Neural progenitor cell (in vitro differentiated cells): ENCODE data around the gene NUP62. TPM values are rescaled to one million over a fixed set of nuclear protein-coding genes. Genes with fewer than 3 reads are reported as not detected.

ENCODE experiments used
- DNase-seq: peaks from one replicate; pipeline ENCODE4 v3.0.0-alpha.2; 2016; ENCODE audit warnings: low spot score
- H2AFZ ChIP-seq: fragments of 200-600 bp; sonication (generic); replicated peaks from 2 replicates; pipeline ENCODE4 v1.6.1; 2016; ENCODE audit warnings: antibody characterized with exemption
- H3F3A ChIP-seq: fragments of 200-600 bp; sonication (generic); 2 replicates; pipeline ENCODE4 v1.6.1; 2016; ENCODE audit warnings: antibody characterized with exemption, low read depth
- H3K27ac ChIP-seq: fragments of 200-600 bp; sonication (generic); 2 replicates; pipeline ENCODE4 v1.5.1; 2016; ENCODE audit warnings: mild to moderate bottlenecking
- H3K27me3 ChIP-seq: fragments of 200-600 bp; sonication (generic); 2 replicates; pipeline ENCODE4 v1.6.1; 2016; ENCODE audit warnings: mild to moderate bottlenecking, moderate library complexity
- H3K36me3 ChIP-seq: fragments of 200-600 bp; sonication (generic); 2 replicates; pipeline ENCODE4 v1.5.1; 2016
- H3K4me1 ChIP-seq: fragments of 200-600 bp; sonication (generic); 2 replicates; pipeline ENCODE4 v1.6.1; 2016; ENCODE audit warnings: mixed run types
- H3K4me2 ChIP-seq: fragments of 200-600 bp; sonication (generic); 2 replicates; pipeline ENCODE4 v1.6.1; 2016
- H3K4me3 ChIP-seq: fragments of 200-600 bp; sonication (generic); 2 replicates; pipeline ENCODE4 v1.5.1; 2016
- H3K79me2 ChIP-seq: fragments of 200-600 bp; sonication (generic); 2 replicates; pipeline ENCODE4 v1.6.1; 2016; ENCODE audit warnings: low read depth
- H3K9ac ChIP-seq: fragments of 200-600 bp; sonication (generic); 2 replicates; pipeline ENCODE4 v1.6.1; 2016
- H3K9me3 ChIP-seq: fragments of 200-600 bp; sonication (generic); 2 replicates; pipeline ENCODE4 v1.5.1; 2016; ENCODE audit warnings: low read depth
- H4K20me1 ChIP-seq: fragments of 200-600 bp; sonication (generic); 2 replicates; pipeline ENCODE4 v1.6.1; 2016; ENCODE audit warnings: low read depth
- H3K27ac Mint-ChIP-seq: 3 replicates; pipeline ENCODE4 v1.8.0; 2021; ENCODE audit warnings: mixed read lengths
- H3K27me3 Mint-ChIP-seq: 2 replicates; pipeline ENCODE4 v1.8.0; 2022; ENCODE audit warnings: low read depth, mild to moderate bottlenecking, inconsistent platforms, moderate library complexity, mixed read lengths; ENCODE audit not compliant: insufficient read depth
- H3K36me3 Mint-ChIP-seq: 3 replicates; pipeline ENCODE4 v1.8.0; 2021; ENCODE audit warnings: mixed read lengths
- H3K4me1 Mint-ChIP-seq: 3 replicates; pipeline ENCODE4 v1.8.0; 2021; ENCODE audit warnings: mixed read lengths
- H3K4me3 Mint-ChIP-seq: 3 replicates; pipeline ENCODE4 v1.8.0; 2021; ENCODE audit warnings: mild to moderate bottlenecking, moderate library complexity, mixed read lengths
- H3K9me3 Mint-ChIP-seq: 3 replicates; pipeline ENCODE4 v1.8.0; 2020; ENCODE audit warnings: mixed read lengths
- EZH2 ChIP-seq: fragments of 200-600 bp; sonication (generic); IDR thresholded peaks from 2 replicates; pipeline ENCODE4 v1.6.1; 2017; ENCODE audit warnings: antibody characterized with exemption, mild to moderate bottlenecking, moderate library complexity
- EZH2phosphoT487 ChIP-seq: fragments of 200-600 bp; sonication (generic); IDR thresholded peaks from 2 replicates; pipeline ENCODE4 v1.6.1; 2017; ENCODE audit warnings: antibody characterized with exemption
- total RNA-seq: library from RNA; depleted of rRNA; stranded (reverse); fragments of >200 nt; gene quantifications from 2 replicates; pipeline ENCODE4 v1.2.3, GENCODE V29; 2015; ENCODE audit warnings: low replicate concordance
- TF ChIP-seq, protein P1 (sequence below): fragments of 200-600 bp; sonication (generic); IDR thresholded peaks from 2 replicates; pipeline ENCODE4 v1.5.1; 2017; ENCODE audit warnings: antibody characterized with exemption, mild to moderate bottlenecking

NUP62 gene
- total RNA-seq, 1 donor from 2014 or later, result 48.2 TPM

DNA sequence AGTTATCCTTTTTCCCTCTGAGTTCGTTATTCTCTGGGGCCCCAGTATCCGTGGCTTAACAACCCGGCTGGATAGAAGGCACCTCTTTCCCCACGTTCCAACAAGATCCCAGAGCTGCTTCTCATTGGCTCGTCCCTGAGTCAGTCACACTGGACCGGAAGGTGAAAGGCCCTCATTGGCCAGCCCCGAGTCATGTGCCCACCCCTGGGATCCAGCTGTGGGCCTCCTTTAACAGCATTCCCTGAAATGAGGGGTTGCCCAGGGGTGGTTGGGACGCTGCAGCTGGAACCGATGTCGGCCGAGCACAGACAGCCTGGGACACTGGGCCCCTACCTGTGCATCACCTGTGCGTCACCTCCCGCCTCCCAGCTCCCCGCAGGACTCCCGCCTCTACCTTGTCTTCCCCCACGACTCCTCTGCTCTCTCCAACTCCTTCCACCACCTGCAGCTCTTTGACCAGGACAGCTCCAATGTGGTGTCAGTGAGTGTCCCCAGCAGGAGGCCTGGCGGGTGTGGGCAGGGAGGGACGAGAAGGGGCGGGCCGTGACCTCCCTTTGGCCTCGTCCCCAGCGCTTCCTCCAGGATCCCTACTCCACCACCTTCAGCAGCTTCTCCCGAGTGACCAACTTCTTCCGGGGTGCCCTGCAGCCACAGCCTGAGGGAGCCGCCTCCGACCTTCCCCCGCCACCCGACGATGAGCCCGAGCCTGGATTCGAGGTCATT, 47.5 kb downstream of the NUP62 start:
- peaks cover 4% of the 10 kb centered on the region for H3K36me3 ChIP-seq
- peaks cover 35% of the 10 kb centered on the region for H3K36me3 Mint-ChIP-seq
- peaks cover 3% of the 10 kb centered on the region for H3F3A ChIP-seq
- peaks cover 14% of the 10 kb centered on the region for H3K4me1 Mint-ChIP-seq
- peaks cover 5% of the 10 kb centered on the region for H3K4me1 ChIP-seq
- no peak overlapping the region for H3K4me3 ChIP-seq
- H4K20me1 ChIP-seq, result peaks cover 18% of the 10 kb centered on the region
- no peak overlapping the region for H2AFZ ChIP-seq
- H3K27me3 ChIP-seq, result no peaks in the 10 kb centered on the region
- H3K27ac Mint-ChIP-seq, result no peak overlapping the region
- peaks cover 13% of the 10 kb centered on the region for H3K79me2 ChIP-seq
- H3K9me3 Mint-ChIP-seq, result no peaks in the 10 kb centered on the region
- no peak overlapping the region for H3K27ac ChIP-seq
- no peak overlapping the region for H3K9ac ChIP-seq
- no peak for TF ChIP-seq EZH2phosphoT487
- TF ChIP-seq, protein P1, sequence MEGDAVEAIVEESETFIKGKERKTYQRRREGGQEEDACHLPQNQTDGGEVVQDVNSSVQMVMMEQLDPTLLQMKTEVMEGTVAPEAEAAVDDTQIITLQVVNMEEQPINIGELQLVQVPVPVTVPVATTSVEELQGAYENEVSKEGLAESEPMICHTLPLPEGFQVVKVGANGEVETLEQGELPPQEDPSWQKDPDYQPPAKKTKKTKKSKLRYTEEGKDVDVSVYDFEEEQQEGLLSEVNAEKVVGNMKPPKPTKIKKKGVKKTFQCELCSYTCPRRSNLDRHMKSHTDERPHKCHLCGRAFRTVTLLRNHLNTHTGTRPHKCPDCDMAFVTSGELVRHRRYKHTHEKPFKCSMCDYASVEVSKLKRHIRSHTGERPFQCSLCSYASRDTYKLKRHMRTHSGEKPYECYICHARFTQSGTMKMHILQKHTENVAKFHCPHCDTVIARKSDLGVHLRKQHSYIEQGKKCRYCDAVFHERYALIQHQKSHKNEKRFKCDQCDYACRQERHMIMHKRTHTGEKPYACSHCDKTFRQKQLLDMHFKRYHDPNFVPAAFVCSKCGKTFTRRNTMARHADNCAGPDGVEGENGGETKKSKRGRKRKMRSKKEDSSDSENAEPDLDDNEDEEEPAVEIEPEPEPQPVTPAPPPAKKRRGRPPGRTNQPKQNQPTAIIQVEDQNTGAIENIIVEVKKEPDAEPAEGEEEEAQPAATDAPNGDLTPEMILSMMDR, result no peak
- TF ChIP-seq EZH2, result no peak
- no peak overlapping the region for H3K4me3 Mint-ChIP-seq
- no peaks in the 10 kb centered on the region for H3K9me3 ChIP-seq
- peaks cover 2% of the 10 kb centered on the region for H3K27me3 Mint-ChIP-seq
- H3K4me2 ChIP-seq, result no peak overlapping the region
- DNase-seq, result peak; percentile 41

DNA sequence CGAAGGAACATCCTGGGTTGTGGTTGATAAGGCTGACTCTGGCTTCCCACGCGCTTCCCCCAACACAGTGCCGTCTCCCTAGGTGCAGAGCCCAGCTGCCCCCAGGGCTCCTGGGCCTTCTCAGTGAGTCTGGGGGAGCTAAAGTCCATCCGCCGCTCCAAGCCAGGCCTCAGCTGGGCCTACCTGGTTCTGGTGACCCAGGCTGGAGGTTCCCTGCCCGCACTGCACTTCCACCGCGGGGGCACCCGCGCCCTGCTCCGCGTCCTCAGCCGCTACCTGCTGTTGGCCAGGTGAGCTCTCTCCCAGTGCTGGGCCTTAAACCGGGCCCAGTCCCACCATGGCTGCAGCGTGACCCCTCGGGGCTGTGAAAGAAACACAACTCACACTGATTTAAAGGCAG, 48.1 kb downstream of the NUP62 start:
- Mint-ChIP-seq H3K9me3 (no peaks in the 10 kb centered on the region), H3K27ac (no peak overlapping the region), H3K27me3 (peaks cover 2% of the 10 kb centered on the region), H3K4me3 (no peak overlapping the region), H3K36me3 (peaks cover 33% of the 10 kb centered on the region), H3K4me1 (peaks cover 14% of the 10 kb centered on the region)
- Histone ChIP-seq H3K36me3 (peaks cover 4% of the 10 kb centered on the region), H3K27ac (no peak overlapping the region), H2AFZ (no peak overlapping the region), H3K27me3 (no peaks in the 10 kb centered on the region), H3K4me3 (no peak overlapping the region), H3F3A (peaks cover 5% of the 10 kb centered on the region), H3K9ac (no peak overlapping the region), H3K79me2 (peaks cover 13% of the 10 kb centered on the region), H4K20me1 (peaks cover 18% of the 10 kb centered on the region), H3K9me3 (no peaks in the 10 kb centered on the region), H3K4me1 (peaks cover 5% of the 10 kb centered on the region), H3K4me2 (no peak overlapping the region)
- no peak for TF ChIP-seq EZH2
- DNase-seq, result no peak

DNA sequence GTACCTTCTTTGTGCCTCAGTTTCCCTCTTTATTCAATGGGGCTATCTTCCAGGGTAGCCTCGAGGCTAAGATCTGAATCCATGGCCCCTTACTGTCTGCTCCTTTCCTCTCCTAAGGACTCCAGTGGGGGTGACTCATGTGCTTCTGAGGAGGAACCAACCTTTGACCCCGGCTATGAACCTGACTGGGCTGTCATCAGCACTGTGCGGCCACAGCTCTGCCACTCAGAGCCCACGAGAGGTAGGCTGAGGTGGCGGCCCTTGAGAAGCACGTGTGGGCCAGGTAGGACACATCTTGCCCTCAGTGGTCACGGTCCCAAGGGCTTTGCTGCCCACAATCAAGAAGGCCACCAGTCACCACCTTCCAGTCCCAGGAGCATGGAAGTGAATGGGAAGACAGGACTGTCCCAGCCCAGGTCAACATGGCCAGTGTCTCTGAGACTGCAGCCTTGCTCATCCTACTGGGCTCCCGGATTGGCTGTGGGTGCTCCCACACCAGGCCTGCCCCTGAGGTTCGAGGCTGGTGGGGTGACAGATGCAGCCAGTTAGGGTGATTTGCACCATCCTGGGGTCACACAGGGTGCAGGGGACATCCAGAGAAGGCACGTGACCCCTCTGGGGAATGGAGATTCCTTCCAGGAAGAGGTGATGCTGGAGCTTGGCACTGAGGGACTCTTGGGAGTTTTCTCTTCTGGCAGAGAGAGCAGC, 49.0 kb downstream of the NUP62 start:
- Mint-ChIP-seq H3K36me3 (peaks cover 31% of the 10 kb centered on the region), H3K27me3 (peaks cover 2% of the 10 kb centered on the region), H3K27ac (no peak overlapping the region), H3K9me3 (no peaks in the 10 kb centered on the region), H3K4me3 (no peak overlapping the region), H3K4me1 (peaks cover 16% of the 10 kb centered on the region)
- no peak for TF ChIP-seq EZH2phosphoT487
- TF ChIP-seq, protein P1, result no peak
- TF ChIP-seq EZH2, result no peak
- H3K4me3 ChIP-seq, result no peak overlapping the region
- no peak overlapping the region for H3K27ac ChIP-seq
- H3F3A ChIP-seq, result peaks cover 6% of the 10 kb centered on the region
- DNase-seq, result no peak
- H3K27me3 ChIP-seq, result no peaks in the 10 kb centered on the region
- H3K4me1 ChIP-seq, result peaks cover 10% of the 10 kb centered on the region
- no peaks in the 10 kb centered on the region for H3K9me3 ChIP-seq
- no peak overlapping the region for H3K9ac ChIP-seq
- H3K79me2 ChIP-seq, result peaks cover 19% of the 10 kb centered on the region
- peaks cover 4% of the 10 kb centered on the region for H3K36me3 ChIP-seq
- H3K4me2 ChIP-seq, result no peak overlapping the region
- H4K20me1 ChIP-seq, result peaks cover 18% of the 10 kb centered on the region
- no peak overlapping the region for H2AFZ ChIP-seq
